HEK293T (cell line): ENCODE data around the gene CEND1.

Experiments used
- ARNT ChIP-seq: fragments of 450-650 bp; IDR thresholded peaks from 2 replicates; pipeline ENCODE4 v1.6.1; 2017; ENCODE audit warnings: mild to moderate bottlenecking
- FOXA1 ChIP-seq: fragments of 450-650 bp; IDR thresholded peaks from 2 replicates; pipeline ENCODE4 v1.6.1; 2016; ENCODE audit warnings: mild to moderate bottlenecking
- FOXK2 ChIP-seq: fragments of 450-650 bp; IDR thresholded peaks from 2 replicates; pipeline ENCODE4 v1.6.1; 2016; ENCODE audit warnings: mild to moderate bottlenecking
- SP1 ChIP-seq: fragments of 450-650 bp; IDR thresholded peaks from 2 replicates; pipeline ENCODE4 v1.6.1; 2017
- SUZ12 ChIP-seq: fragments of 450-650 bp; IDR thresholded peaks from 2 replicates; pipeline ENCODE4 v1.6.1; 2016; ENCODE audit warnings: mild to moderate bottlenecking
- ZNF384 ChIP-seq: fragments of 450-650 bp; IDR thresholded peaks from 2 replicates; pipeline ENCODE4 v1.6.1; 2016

- TF ChIP-seq ZNF384: no peak
- TF ChIP-seq SUZ12: no peak
- TF ChIP-seq SP1: no peak
- TF ChIP-seq FOXA1: no peak
- TF ChIP-seq FOXK2: no peak
- no peak for TF ChIP-seq ARNT
Measured at GRCh38 chr11:776561-777287, 13.2 kb downstream of the CEND1 start.
